Heart left ventricle (tissue), 16 donors: ENCODE measurements around the gene STEAP2. TPM values are rescaled to one million over a fixed set of nuclear protein-coding genes. Genes with fewer than 3 reads are reported as not detected.
"Not testable (repeated sequence)": the region's sequence is repeated elsewhere in the genome, so short reads cannot be mapped to it uniquely, and the experiment has no call there.

Source experiments
- ATAC-seq, 4 donors: fragments of 200-7000 bp; cut with Tn5 transposase; one replicate each; pipeline ENCODE4 v1.9.1; 2020 to 2022; ENCODE audit warnings: moderate library complexity in 4 of 4, mild to moderate bottlenecking in 3 of 4, moderate number of reproducible peaks in 1 of 4
- DNase-seq, 5 donors: peaks; one replicate each; pipeline ENCODE4 v3.0.0-alpha.2; 2020
- H3K27ac ChIP-seq, 12 donors: fragments of 200-600 bp; sonication (generic) in 4 of 12; one replicate each; pipeline versions ENCODE4 v1.5.0 to v1.8.0; 2016 to 2022; ENCODE audit warnings: mild to moderate bottlenecking in 2 of 12
- H3K27me3 ChIP-seq, 9 donors: fragments of 200-600 bp; sonication (generic) in 2 of 9; one replicate each; pipeline versions ENCODE4 v1.5.1 to v1.8.0; 2016 to 2022; ENCODE audit warnings: mild to moderate bottlenecking in 3 of 9
- H3K36me3 ChIP-seq, 9 donors: fragments of 200-600 bp; sonication (generic) in 2 of 9; one replicate each; pipeline versions ENCODE4 v1.5.0 to v1.8.0; 2018 to 2022; ENCODE audit warnings: mild to moderate bottlenecking in 2 of 9
- H3K4me1 ChIP-seq, 12 donors: fragments of 200-600 bp; sonication (generic) in 4 of 12; one replicate each; pipeline versions ENCODE4 v1.5.0 to v1.8.0; 2016 to 2022; ENCODE audit warnings: mild to moderate bottlenecking in 3 of 12
- H3K4me3 ChIP-seq, 12 donors: fragments of 200-600 bp; sonication (generic) in 4 of 12; one replicate each; pipeline versions ENCODE4 v1.5.0 to v1.8.0; 2017 to 2022; ENCODE audit warnings: mild to moderate bottlenecking in 9 of 12, moderate library complexity in 4 of 12
- H3K9me3 ChIP-seq, 12 donors: fragments of 200-600 bp; sonication (generic) in 4 of 12; one replicate each; pipeline versions ENCODE4 v1.5.0 to v1.8.0; 2016 to 2022; ENCODE audit warnings: mild to moderate bottlenecking in 1 of 12
- POLR2A ChIP-seq, 2 donors: fragments of 450-650 bp; IDR thresholded peaks; one replicate each; pipeline ENCODE4 v1.6.1; 2017; ENCODE audit warnings: antibody characterized with exemption in 2 of 2, mild to moderate bottlenecking in 2 of 2, moderate library complexity in 2 of 2
- WGBS, 4 donors: extraction: QIAGEN DNeasy Blood & Tissue Kit in 2 of 4; methylation state at CpG; one replicate each; pipeline versions ENCODE4 v1.1.5 to v1.1.7; 2013 to 2018; 5-methylcytosine and 5-hydroxymethylcytosine counted together
- intact Hi-C, 10 donors: fragments of 100-400 bp; cut with DNase I; formaldehyde crosslinking; loops; one replicate each; pipeline versions ENCODE4 v1.11.1 to v1.14.2; 2022
- polyA plus RNA-seq, 2 donors: library from polyadenylated mRNA; stranded (reverse); fragments of 200-250 nt; gene quantifications; one replicate each; pipeline ENCODE4 v1.2.3, GENCODE V29; 2013
- total RNA-seq, 9 donors: library from RNA; depleted of rRNA in 2 of 9; stranded (reverse); fragments of >200 nt in 2 of 9; fragmentation: NEBNext Ultra II Directional in 3 of 9; extraction: Animal tissue kit (Norgen Biotek cat#: 25700) in 3 of 9; gene quantifications; one replicate each; pipeline versions ENCODE4 v1.1.0 to v1.2.4, GENCODE V29; 2016 to 2023
- TF ChIP-seq, protein P1 (sequence below), 12 donors: fragments of 200-600 bp; sonication (generic) in 4 of 12; IDR thresholded peaks; one replicate each; pipeline versions ENCODE4 v1.5.0 to v1.8.0; 2018 to 2022; ENCODE audit warnings: antibody characterized with exemption in 12 of 12, mild to moderate bottlenecking in 5 of 12
- donor health status: ischemic (EF 13 %, LVEDD 7.1; RV severe dilation, severe dysfunction).
- donor health status: healthy with polysubstance abuse.
- donor health status: DM: no; HTN: yes; CAD: no.
- donor health status: DM: no; HTN: no; CAD: no.
- donor health status: ischemic (EF 25% LVEDD 6.9; RV normal size, moderate dysfunction).
- donor health status: ischemic (EF 25% LVEDD 5.7; RV mildly dilated, moderate dysfunction).
- donor health status: healthy.
- donor health status: DM: yes; HTN: yes; CAD: no.
- donor health status: ischemic (EF 35%, LVEDD 5.7; RV mildly dilated, moderate dysfunction).
- donor health status: nonischemic (EF 11% LVEDD 7.7; RV severe dilation, severe dysfunction).
- donor health status: DM: yes; HTN: yes; CAD: no.
- donor health status: PGD.
- donor health status: ischemic (EF 29% LVEDD 5.4; RV normal size, mild dysfunction).
- donor health status: nonischemic (EF 23%, LVEDD 6.1; RV moderate dilation, normal function).

Gene STEAP2
- total and polyA plus RNA-seq, 11 donors, result 1.4 to 16.7 (median 7.3) TPM

DNA sequence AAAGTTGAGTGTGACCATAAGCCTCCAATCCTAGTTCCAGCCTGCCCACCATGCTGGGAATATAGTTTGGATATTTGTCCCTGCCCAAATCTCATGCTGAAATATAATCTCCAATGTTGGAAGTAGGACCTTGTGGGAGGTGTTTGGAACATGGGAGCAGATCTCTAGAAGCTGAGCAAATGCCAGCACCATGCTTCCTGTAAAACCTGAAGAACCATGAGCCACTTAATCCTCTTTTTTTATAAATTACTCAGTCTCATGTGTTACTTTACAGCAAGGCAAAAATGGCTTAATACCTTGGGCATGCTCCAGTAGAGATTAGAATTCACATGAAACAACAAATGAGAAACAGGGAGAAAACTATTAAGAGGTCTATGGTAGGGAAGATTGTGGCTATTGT is 30.1 kb upstream of the STEAP2 start:
- ATAC-seq, result no peak
- TF ChIP-seq POLR2A (IDR thresholded peaks at IDR 0.05), result no peak
- TF ChIP-seq, protein P1, sequence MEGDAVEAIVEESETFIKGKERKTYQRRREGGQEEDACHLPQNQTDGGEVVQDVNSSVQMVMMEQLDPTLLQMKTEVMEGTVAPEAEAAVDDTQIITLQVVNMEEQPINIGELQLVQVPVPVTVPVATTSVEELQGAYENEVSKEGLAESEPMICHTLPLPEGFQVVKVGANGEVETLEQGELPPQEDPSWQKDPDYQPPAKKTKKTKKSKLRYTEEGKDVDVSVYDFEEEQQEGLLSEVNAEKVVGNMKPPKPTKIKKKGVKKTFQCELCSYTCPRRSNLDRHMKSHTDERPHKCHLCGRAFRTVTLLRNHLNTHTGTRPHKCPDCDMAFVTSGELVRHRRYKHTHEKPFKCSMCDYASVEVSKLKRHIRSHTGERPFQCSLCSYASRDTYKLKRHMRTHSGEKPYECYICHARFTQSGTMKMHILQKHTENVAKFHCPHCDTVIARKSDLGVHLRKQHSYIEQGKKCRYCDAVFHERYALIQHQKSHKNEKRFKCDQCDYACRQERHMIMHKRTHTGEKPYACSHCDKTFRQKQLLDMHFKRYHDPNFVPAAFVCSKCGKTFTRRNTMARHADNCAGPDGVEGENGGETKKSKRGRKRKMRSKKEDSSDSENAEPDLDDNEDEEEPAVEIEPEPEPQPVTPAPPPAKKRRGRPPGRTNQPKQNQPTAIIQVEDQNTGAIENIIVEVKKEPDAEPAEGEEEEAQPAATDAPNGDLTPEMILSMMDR (IDR thresholded peaks at IDR 0.05), result no peak

DNA sequence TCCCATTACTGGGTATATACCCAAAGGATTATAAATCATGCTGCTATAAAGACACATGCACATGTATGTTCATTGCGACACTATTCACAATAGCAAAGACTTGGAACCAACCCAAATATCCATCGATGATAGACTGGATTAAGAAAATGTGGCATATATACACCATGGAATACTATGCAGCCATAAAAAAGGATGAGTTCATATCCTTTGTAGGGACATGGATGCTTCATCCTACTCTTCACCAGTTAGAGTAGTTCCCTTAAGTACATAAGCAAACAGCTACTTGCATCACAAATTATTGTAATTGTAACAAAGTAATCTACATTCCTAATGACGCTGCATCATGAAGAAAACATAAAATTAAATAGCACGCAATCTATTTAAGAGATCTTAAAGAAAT is 25.2 kb upstream of the STEAP2 start:
- H3K9me3 ChIP-seq, H3K4me1 ChIP-seq, H3K4me3 ChIP-seq, DNase-seq, H3K27me3 ChIP-seq, H3K36me3 ChIP-seq, H3K27ac ChIP-seq, intact Hi-C loops, ATAC-seq: not testable (repeated sequence)
- 70 to 79% (median 72%) methylated on average over 4 of the region's 4 CpGs for WGBS, 4 donors

More for the DNA sequence above, 30.1 kb upstream of the STEAP2 start:
- H3K27ac ChIP-seq, result no peak overlapping the region
- peaks cover 0 to 3% (median 0%) of the 10 kb centered on the region in 12 donors for H3K9me3 ChIP-seq
- no peaks in the 10 kb centered on the region for H3K4me1 ChIP-seq
- H3K27me3 ChIP-seq, result no peaks in the 10 kb centered on the region
- no peaks in the 10 kb centered on the region for H3K36me3 ChIP-seq
- no peak for DNase-seq
- no peak overlapping the region for H3K4me3 ChIP-seq
- intact Hi-C loops, result no loop called here

DNA sequence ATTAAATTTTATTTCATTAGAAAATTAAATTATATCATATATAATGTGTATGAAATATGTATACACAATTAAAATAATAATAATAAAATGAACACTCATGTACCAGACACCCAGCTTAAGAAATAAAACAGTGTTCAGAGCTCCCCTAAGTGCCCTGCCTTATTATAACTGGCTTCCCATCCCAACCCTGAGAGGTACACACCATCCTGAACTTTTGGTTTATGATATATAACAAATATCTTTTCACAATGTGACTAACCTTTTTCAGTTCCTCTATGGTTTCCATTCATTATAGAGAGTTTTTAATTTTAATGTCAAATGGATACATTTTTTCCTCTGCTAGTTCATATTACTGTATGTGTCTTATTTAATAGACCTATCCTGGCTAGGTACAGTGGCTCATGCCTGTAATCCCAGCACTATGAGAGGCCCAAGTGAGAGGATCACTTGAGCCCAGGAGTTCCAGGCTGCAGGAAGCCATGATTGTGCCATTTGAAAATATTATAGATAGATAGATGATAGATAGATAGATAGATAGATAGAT is 24.0 kb upstream of the STEAP2 start:
- Histone ChIP-seq H3K27me3 (no peaks in the 10 kb centered on the region), H3K4me1 (no peaks in the 10 kb centered on the region), H3K4me3 (no peak overlapping the region), H3K27ac (no peak overlapping the region), H3K9me3 (peaks cover 0 to 5% (median 0%) of the 10 kb centered on the region in 12 donors), H3K36me3 (no peaks in the 10 kb centered on the region)
- DNase-seq (no peak), ATAC-seq (no peak)
- TF ChIP-seq, protein P1 (IDR thresholded peaks at IDR 0.05), result no peak
- intact Hi-C loops, result no loop called here

DNA sequence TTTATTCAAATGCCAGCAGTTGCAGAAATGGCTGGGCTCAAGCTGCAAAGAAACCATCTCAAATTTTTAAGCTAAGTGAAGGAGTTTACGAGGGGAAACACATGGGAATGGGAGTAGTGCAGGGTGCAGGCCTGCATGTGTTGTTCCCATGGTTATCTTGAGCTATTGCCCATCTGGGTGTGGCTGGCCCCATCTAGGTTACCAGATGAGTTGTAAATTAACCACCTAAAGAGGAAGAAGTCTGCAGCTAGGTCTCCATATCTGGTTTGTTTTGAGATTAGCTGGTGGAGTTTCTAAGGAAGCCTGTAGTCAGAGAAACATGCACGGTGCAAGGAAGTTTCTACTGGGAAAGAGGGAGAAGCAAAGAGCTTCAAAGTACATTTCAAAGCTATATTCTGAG is 23.3 kb upstream of the STEAP2 start:
- 55 to 68% (median 63%) methylated on average over 2 of the region's 2 CpGs for whole genome bisulfite sequencing, 4 donors
- Histone ChIP-seq H3K27me3 (no peaks in the 10 kb centered on the region), H3K36me3 (no peaks in the 10 kb centered on the region), H3K4me3 (no peak overlapping the region), H3K27ac (no peak overlapping the region), H3K9me3 (peaks cover 0 to 5% (median 0%) of the 10 kb centered on the region in 12 donors), H3K4me1 (no peaks in the 10 kb centered on the region)
- DNase-seq (no peak), ATAC-seq (no peak)
- intact Hi-C loops, result no loop called here
- no peak for TF ChIP-seq POLR2A (IDR thresholded peaks at IDR 0.05)
- TF ChIP-seq, protein P1 (IDR thresholded peaks at IDR 0.05), result no peak

DNA sequence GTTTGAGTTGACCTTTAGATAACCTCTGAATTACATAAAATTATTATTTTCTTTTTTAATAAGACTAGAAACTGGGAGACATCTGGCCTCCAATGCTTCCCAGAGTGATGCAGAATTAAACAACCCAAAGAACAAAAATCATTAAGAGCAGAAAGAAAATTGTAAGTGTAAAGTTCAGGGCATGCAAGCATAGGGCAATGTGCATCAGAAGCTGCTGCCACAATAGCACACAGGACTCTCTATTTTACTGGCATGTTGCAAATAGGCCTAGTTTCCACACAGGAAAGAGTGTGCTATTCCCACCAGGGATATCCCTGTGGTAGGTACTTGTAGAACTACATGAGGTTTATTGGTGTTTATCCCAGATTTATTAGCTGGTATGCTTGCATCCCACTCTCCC is 20.5 kb upstream of the STEAP2 start:
- intact Hi-C loops, result no loop called here
- no peak for ATAC-seq
- no peak overlapping the region for H3K27ac ChIP-seq
- peaks cover 0 to 5% (median 0%) of the 10 kb centered on the region in 12 donors for H3K9me3 ChIP-seq
- DNase-seq, result no peak
- H3K4me3 ChIP-seq, result no peak overlapping the region
- no peaks in the 10 kb centered on the region for H3K27me3 ChIP-seq
- TF ChIP-seq POLR2A (IDR thresholded peaks at IDR 0.05), result no peak
- TF ChIP-seq, protein P1 (IDR thresholded peaks at IDR 0.05), result no peak
- no peaks in the 10 kb centered on the region for H3K4me1 ChIP-seq
- H3K36me3 ChIP-seq, result no peaks in the 10 kb centered on the region
